Testis (tissue), 3 donors: ENCODE results near the gene ZBTB20. TPM values are rescaled to one million over a fixed set of nuclear protein-coding genes. Genes with fewer than 3 reads are reported as not detected.

Experiments used
- DNase-seq: peaks from one replicate; pipeline ENCODE4 v3.0.0-alpha.2; 2019
- H3K27ac ChIP-seq, 2 donors: fragments of 200-600 bp; sonication (generic); one replicate each; pipeline ENCODE4 v1.5.1; 2019
- H3K27me3 ChIP-seq: fragments of 200-600 bp; sonication (generic); one replicate; pipeline ENCODE4 v1.5.1; 2019
- H3K36me3 ChIP-seq: fragments of 200-600 bp; sonication (generic); one replicate; pipeline ENCODE4 v1.5.1; 2017; ENCODE audit warnings: low read depth; ENCODE audit errors: missing control alignments
- H3K4me1 ChIP-seq: fragments of 200-600 bp; sonication (generic); one replicate; pipeline ENCODE4 v1.5.1; 2019
- H3K4me3 ChIP-seq, 2 donors: fragments of 200-600 bp; sonication (generic); one replicate each; pipeline ENCODE4 v1.5.1; 2017 to 2019
- H3K9me3 ChIP-seq: fragments of 200-600 bp; sonication (generic); one replicate; pipeline ENCODE4 v1.5.1; 2017
- POLR2A ChIP-seq: fragments of 450-650 bp; IDR thresholded peaks from one replicate; pipeline ENCODE4 v1.6.1; 2017; ENCODE audit warnings: antibody characterized with exemption, mild to moderate bottlenecking, moderate library complexity
- WGBS, 2 donors: methylation state at CpG; one replicate each; pipeline ENCODE4 v1.1.5; 2018; 5-methylcytosine and 5-hydroxymethylcytosine counted together
- intact Hi-C: fragments of 100-400 bp; cut with DNase I; formaldehyde crosslinking; loops from one replicate; pipeline ENCODE4 v1.15.1; 2023; ENCODE audit warnings: low total_unique reads
- polyA plus RNA-seq: library from polyadenylated mRNA; stranded (reverse); fragments of 350-450 nt; fragmentation: Illumina TruSeq; extraction: RNeasy Lipid Tissue Mini Kit (QIAGEN cat#74804); gene quantifications from one replicate; pipeline ENCODE4 v1.2.3, GENCODE V29; 2014; ENCODE audit warnings: low read depth, low replicate concordance; ENCODE audit not compliant: insufficient read depth
- total RNA-seq, 2 donors: library from RNA; depleted of rRNA; stranded (reverse); fragments of >200 nt; gene quantifications; one replicate each; pipeline ENCODE4 v1.2.3, GENCODE V29; 2016
- TF ChIP-seq, protein P1 (sequence below), 3 experiments: fragments of 450-650 bp in 2 of 3; fragments of 200-600 bp in 1 of 3; sonication (generic) in 1 of 3; IDR thresholded peaks; one replicate each; pipeline ENCODE4 v1.5.1; 2016 to 2019; ENCODE audit warnings: antibody characterized with exemption in 3 of 3, mild to moderate bottlenecking in 2 of 3, moderate library complexity in 1 of 3

Gene ZBTB20
- total and polyA plus RNA-seq, 3 donors from 2014 or later, result 36.8 to 179 (median 126) TPM

DNA sequence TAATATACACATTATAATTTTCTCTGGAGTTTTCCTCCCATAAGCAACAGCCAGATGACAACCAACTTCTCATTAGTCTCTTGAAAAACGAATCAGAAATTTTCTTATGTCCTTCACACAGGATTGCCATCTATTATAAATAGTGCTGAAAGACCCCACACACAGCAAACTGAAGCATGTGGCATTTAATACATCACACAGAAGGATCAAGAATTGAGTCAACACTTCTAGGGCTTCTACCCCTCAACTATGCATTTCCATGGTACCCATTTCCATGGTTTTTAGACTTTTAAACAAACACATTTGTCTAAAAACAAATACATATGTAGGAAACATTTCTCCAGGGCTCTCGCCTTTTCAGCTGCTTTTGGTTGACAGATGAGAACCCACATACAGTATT lies 282.1 kb downstream of the ZBTB20 start:
- H3K4me1 ChIP-seq, result no peaks in the 10 kb centered on the region
- TF ChIP-seq, protein P1, sequence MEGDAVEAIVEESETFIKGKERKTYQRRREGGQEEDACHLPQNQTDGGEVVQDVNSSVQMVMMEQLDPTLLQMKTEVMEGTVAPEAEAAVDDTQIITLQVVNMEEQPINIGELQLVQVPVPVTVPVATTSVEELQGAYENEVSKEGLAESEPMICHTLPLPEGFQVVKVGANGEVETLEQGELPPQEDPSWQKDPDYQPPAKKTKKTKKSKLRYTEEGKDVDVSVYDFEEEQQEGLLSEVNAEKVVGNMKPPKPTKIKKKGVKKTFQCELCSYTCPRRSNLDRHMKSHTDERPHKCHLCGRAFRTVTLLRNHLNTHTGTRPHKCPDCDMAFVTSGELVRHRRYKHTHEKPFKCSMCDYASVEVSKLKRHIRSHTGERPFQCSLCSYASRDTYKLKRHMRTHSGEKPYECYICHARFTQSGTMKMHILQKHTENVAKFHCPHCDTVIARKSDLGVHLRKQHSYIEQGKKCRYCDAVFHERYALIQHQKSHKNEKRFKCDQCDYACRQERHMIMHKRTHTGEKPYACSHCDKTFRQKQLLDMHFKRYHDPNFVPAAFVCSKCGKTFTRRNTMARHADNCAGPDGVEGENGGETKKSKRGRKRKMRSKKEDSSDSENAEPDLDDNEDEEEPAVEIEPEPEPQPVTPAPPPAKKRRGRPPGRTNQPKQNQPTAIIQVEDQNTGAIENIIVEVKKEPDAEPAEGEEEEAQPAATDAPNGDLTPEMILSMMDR (IDR thresholded peaks at IDR 0.05), result no peak
- TF ChIP-seq POLR2A, result no peak
- H3K9me3 ChIP-seq, result no peaks in the 10 kb centered on the region
- intact Hi-C loops, result no loop called here
- H3K27me3 ChIP-seq, result no peaks in the 10 kb centered on the region
- no peak for DNase-seq
- no peaks in the 10 kb centered on the region for H3K36me3 ChIP-seq
- WGBS, 2 donors, result 90 to 92% methylated on average over 2 of the region's 2 CpGs
- H3K4me3 ChIP-seq, result no peak overlapping the region
- no peak overlapping the region for H3K27ac ChIP-seq

DNA sequence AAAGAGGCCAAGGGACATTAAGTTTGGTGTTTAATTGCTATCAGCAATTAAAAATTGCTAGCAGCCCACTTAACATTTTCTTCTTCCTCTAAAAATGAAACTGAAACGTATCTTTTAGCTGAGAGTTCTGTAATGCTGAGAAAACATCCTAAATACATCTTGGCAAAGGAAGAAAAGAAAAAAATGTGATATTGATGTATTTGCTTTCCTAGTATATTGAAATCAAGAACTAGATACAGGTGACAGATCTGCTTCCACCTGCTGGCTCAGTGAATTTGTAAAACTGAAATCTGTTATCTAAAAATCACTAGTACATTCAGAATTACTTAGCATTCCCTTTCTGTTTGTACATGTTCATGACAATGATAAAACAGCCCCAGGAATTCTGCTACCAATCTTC lies 283.2 kb downstream of the ZBTB20 start:
- TF ChIP-seq POLR2A, result no peak
- Histone ChIP-seq H3K4me3 (no peak overlapping the region), H3K27ac (no peak overlapping the region), H3K9me3 (no peaks in the 10 kb centered on the region), H3K4me1 (no peaks in the 10 kb centered on the region), H3K27me3 (no peaks in the 10 kb centered on the region), H3K36me3 (no peaks in the 10 kb centered on the region)
- 34 to 37% methylated on average over 1 of the region's 1 CpG for WGBS, 2 donors
- intact Hi-C loops, result no loop called here
- no peak for DNase-seq

DNA sequence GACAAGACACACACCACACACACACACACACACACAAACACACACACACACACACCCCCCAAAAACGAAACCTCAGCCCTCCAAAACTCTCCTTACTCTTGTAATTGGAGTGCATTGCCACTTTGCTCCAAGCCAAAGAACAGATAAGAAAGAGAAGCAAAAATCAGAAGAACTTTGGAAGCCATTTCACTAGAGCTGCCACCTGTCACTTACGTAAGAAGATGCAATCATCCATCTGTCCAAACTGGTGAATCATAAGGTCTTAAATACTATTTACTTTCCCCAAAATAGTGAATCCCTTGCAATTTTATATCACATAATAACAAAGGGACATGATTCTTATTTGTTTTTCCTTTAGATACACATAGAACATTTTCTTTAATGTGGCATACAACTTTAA lies 285.4 kb downstream of the ZBTB20 start:
- Histone ChIP-seq H3K4me1 (no peaks in the 10 kb centered on the region), H3K4me3 (no peak overlapping the region), H3K27ac (no peak overlapping the region), H3K9me3 (no peaks in the 10 kb centered on the region), H3K27me3 (no peaks in the 10 kb centered on the region), H3K36me3 (no peaks in the 10 kb centered on the region)
- intact Hi-C loops, result no loop called here
- no peak for DNase-seq
- TF ChIP-seq POLR2A, result no peak
- TF ChIP-seq, protein P1 (IDR thresholded peaks at IDR 0.05), result no peak
- whole genome bisulfite sequencing, 2 donors, result 87 to 90% methylated on average over 2 of the region's 2 CpGs

DNA sequence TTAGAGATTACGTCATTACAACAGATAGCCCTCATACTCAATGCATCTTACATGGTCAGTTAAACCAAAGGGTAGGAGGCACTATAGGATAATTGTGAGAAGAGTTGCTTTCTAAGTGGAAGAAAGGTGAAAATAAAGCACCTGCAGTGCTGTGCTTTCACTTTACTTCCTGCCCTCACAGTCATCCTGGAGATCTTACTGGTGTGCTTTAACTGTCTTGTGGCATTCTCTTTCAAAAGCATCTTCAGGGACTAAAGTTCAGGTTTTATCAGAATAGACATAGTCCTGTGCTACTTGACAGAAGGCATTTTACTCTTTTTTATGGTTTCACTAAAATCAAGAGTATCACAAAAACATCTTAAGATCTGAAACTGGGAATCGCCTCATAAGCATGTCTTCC lies 286.6 kb downstream of the ZBTB20 start:
- no peak for TF ChIP-seq POLR2A
- TF ChIP-seq, protein P1 (IDR thresholded peaks at IDR 0.05), result no peak

DNA sequence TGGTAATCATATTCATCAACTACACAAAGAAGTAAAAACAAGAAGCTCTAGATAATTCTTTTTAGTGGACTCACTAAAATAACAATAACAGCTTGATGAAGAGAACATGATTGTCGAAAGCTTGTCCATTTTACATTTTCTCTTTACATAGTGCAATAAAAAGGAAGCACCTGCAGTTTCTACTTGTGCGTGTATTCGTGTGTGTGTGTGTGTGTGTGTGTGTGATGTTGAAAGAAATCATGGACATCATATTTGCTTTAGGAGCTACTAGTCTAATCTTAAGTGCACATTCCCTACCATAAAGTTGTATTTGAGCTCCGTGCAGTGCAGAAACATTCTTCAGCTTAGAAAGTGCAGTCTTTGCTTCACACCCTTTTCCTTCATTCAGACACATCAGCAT lies 288.8 kb downstream of the ZBTB20 start:
- no peaks in the 10 kb centered on the region for H3K4me1 ChIP-seq

More for the DNA sequence above, 286.6 kb downstream of the ZBTB20 start:
- Histone ChIP-seq H3K27me3 (no peaks in the 10 kb centered on the region), H3K27ac (no peak overlapping the region), H3K4me1 (no peaks in the 10 kb centered on the region), H3K9me3 (no peaks in the 10 kb centered on the region), H3K36me3 (no peaks in the 10 kb centered on the region), H3K4me3 (no peak overlapping the region)
- DNase-seq, result no peak
- intact Hi-C loops, result no loop called here
- WGBS, 2 donors, result 98% methylated on average over 2 of the region's 2 CpGs

More for the DNA sequence above, 288.8 kb downstream of the ZBTB20 start:
- no peak for TF ChIP-seq POLR2A
- TF ChIP-seq, protein P1 (IDR thresholded peaks at IDR 0.05), result no peak
- H3K27ac ChIP-seq, result no peak overlapping the region
- DNase-seq, result no peak
- no peaks in the 10 kb centered on the region for H3K27me3 ChIP-seq
- 78 to 88% methylated on average over 4 of the region's 4 CpGs for WGBS, 2 donors
- intact Hi-C loops, result no loop called here
- no peak overlapping the region for H3K4me3 ChIP-seq
- H3K36me3 ChIP-seq, result no peaks in the 10 kb centered on the region
- H3K9me3 ChIP-seq, result no peaks in the 10 kb centered on the region
